Bronchus fibroblast of lung (primary cell): ENCODE results near the gene LEFTY1. TPM values are rescaled to one million over a fixed set of nuclear protein-coding genes. Genes with fewer than 3 reads are reported as not detected.

Experiments
- total RNA-seq: library from RNA; depleted of rRNA; stranded (reverse); fragments of >200 nt; gene quantifications from 2 replicates; pipeline ENCODE4 v1.2.3, GENCODE V29; 2015

Gene LEFTY1
- total RNA-seq, result not detected in 2 replicates

GRCh38 chr1:225888898-225889601 lies at the start of gene LEFTY1:
TSS of gene LEFTY1 (minus strand) at chr1:225889146. CDS start at chr1:225889066, 80 bp downstream.

GRCh38 chr1:225923692-225924555 lies 35.0 kb upstream of the LEFTY1 start, which contains the start of gene PYCR2:
TSS of gene PYCR2 (minus strand) at chr1:225924250. CDS start at chr1:225924110, 140 bp downstream.

GRCh38 chr1:225881959-225882693 lies 6.8 kb downstream of the LEFTY1 start, which contains the start of gene TMEM63A:
TSS of gene TMEM63A (minus strand) at chr1:225882380. CDS start at chr1:225877580, 4,800 bp downstream.

Other genes starting within 250 kb of the LEFTY1 start
- gene ENAH, start 236.0 kb downstream of the LEFTY1 start, total RNA-seq, result 26.3 and 33.6 TPM in 2 replicates
- 330 and 369 TPM in 2 replicates for gene SRP9, start 111.3 kb downstream of the LEFTY1 start, total RNA-seq
- gene EPHX1, start 79.0 kb downstream of the LEFTY1 start, total RNA-seq, result 9.8 and 13.8 TPM in 2 replicates
- 4.2 and 8.5 TPM in 2 replicates for gene TMEM63A, start 6.8 kb downstream of the LEFTY1 start, total RNA-seq
- gene PYCR2, start 35.1 kb upstream of the LEFTY1 start, total RNA-seq, result 42.7 and 48.6 TPM in 2 replicates
- under 0.01 TPM in 1 of 2 replicates, not detected in the other for gene LEFTY2, start 52.1 kb upstream of the LEFTY1 start, total RNA-seq
- gene SDE2, start 110.2 kb upstream of the LEFTY1 start, total RNA-seq, result 8.3 and 11.6 TPM in 2 replicates
- gene H3-3A, start 173.6 kb upstream of the LEFTY1 start, total RNA-seq, result 245 and 254 TPM in 2 replicates